SK-N-SH (cell line): ENCODE data around the gene PFAS.

Experiments used
- CTCF ChIP-seq: fragments of 200-600 bp; sonication (generic); IDR thresholded peaks from 2 replicates; pipeline ENCODE4 v1.6.1; 2017; ENCODE audit warnings: antibody characterized with exemption, mild to moderate bottlenecking, moderate library complexity
- RAD21 ChIP-seq: IDR thresholded peaks from 2 replicates; pipeline ENCODE4 v1.6.1; 2012; ENCODE audit warnings: mild to moderate bottlenecking, low read length
- RXRA ChIP-seq: IDR thresholded peaks from 2 replicates; pipeline ENCODE4 v1.4.0; 2012; ENCODE audit warnings: low read depth, mild to moderate bottlenecking, borderline replicate concordance
- SMC3 ChIP-seq: IDR thresholded peaks from 2 replicates; pipeline ENCODE4 v1.6.1; 2012; ENCODE audit warnings: low read depth, low read length, improper control_type of control experiment
- YY1 ChIP-seq: IDR thresholded peaks from 2 replicates; pipeline ENCODE4 v1.4.0; 2012; ENCODE audit warnings: low read depth, mild to moderate bottlenecking

GRCh38 chr17:8237175-8237574 is 11.9 kb upstream of the PFAS start:
- no peak for TF ChIP-seq YY1
- TF ChIP-seq SMC3, result no peak
- no peak for TF ChIP-seq CTCF
- no peak for TF ChIP-seq RAD21
- TF ChIP-seq RXRA, result no peak
